ENCODE results near the gene CALD1.

- 0 out of 2 replicates have a peak, but pooled peaks have one; percentile 30 for TF ChIP-seq ZNF8 (CRISPR knock-in tag; IDR thresholded peaks at IDR 0.05)
- TF ChIP-seq, protein P1, sequence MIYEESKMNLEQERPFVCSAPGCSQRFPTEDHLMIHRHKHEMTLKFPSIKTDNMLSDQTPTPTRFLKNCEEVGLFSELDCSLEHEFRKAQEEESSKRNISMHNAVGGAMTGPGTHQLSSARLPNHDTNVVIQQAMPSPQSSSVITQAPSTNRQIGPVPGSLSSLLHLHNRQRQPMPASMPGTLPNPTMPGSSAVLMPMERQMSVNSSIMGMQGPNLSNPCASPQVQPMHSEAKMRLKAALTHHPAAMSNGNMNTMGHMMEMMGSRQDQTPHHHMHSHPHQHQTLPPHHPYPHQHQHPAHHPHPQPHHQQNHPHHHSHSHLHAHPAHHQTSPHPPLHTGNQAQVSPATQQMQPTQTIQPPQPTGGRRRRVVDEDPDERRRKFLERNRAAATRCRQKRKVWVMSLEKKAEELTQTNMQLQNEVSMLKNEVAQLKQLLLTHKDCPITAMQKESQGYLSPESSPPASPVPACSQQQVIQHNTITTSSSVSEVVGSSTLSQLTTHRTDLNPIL (CRISPR knock-in tag; IDR thresholded peaks at IDR 0.05; ENCODE audit: low read depth), result peak; percentile 60; the same call in 1 of the 2 replicates
- no peak for TF ChIP-seq TCF4 (CRISPR knock-in tag; IDR thresholded peaks at IDR 0.05; ENCODE audit: borderline replicate concordance)
Observed at GRCh38 chr7:134778941-134779740, at the start of gene CALD1.

All from SK-N-SH treated with all-trans-retinoic acid at 6 μM for 48 hours (cell line).